GM13977 (cell line): Measurements from ENCODE around the gene RAPGEF5.

ENCODE experiments used
- DNase-seq: peaks from one replicate; pipeline ENCODE4 v3.0.0; 2012; ENCODE audit warnings: low spot score
- CTCF ChIP-seq: IDR thresholded peaks from 2 replicates; pipeline ENCODE4 v1.5.1; 2012; ENCODE audit warnings: mild to moderate bottlenecking, control low read depth; ENCODE audit not compliant: insufficient read depth; ENCODE audit errors: extremely low read depth, missing control alignments
- in situ Hi-C: fragments of 300-500 bp; cut with MboI; formaldehyde crosslinking; loops from one replicate; pipeline ENCODE4 v1.12.0; 2022; ENCODE audit warnings: low sequenced_read_pairs, low pct_unique_long_range_greater_than_20kb, mixed read lengths, inconsistent platforms; ENCODE audit not compliant: unreplicated experiment

Gene RAPGEF5

DNA sequence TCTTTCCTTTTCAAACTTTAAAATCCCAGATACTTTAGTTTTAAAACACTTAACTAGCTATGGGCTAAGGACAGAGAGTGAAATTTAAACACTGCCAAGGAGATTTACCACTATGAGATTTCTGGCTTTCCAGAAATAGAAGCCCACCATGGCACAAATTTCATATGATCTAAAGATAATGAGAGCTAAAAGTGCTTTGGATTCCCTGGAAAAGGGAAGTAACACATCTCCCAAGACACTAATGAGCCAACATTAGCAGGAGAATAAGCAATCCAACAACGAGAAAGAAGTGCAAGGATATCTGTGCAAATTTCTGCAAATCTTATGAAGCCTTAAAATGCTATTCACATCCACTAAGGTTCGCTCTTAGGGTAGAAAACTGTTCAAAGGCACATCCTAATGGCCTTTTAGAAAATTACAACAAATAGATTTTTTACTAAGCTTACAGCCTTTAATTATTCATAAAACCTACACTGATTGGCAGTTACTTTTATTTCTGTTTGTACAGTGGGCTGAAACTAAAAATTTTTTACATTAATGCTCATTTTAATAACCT, 100.3 kb downstream of the RAPGEF5 start:
- in situ Hi-C loops = no loop called here
- DNase-seq = no peak
- TF ChIP-seq CTCF = no peak

- in situ Hi-C loops = no loop called here
- no peak for TF ChIP-seq CTCF
- DNase-seq = no peak
These were observed 101.1 kb downstream of the RAPGEF5 start for GRCh38 chr7:22255834-22256233.

DNA sequence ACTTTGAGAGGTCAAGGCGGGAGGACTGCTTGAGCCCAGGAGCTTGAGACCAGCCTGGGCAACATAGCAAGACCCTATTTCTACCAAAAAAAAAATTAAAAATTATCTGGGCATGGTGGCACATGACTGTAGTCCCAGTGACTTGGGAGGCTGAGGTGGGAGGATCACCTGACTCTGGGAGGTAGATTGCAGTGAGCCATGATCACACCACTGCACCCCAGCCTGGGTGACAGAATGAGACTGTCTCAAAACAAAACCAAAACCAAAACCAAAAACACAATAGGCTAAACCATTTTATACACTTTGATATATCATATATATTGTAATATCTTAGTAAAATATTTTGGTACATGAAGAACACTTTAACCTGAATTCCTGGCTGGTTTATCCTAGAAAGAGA, 101.6 kb downstream of the RAPGEF5 start:
- in situ Hi-C loops = no loop called here
- TF ChIP-seq CTCF = no peak
- no peak for DNase-seq

DNA sequence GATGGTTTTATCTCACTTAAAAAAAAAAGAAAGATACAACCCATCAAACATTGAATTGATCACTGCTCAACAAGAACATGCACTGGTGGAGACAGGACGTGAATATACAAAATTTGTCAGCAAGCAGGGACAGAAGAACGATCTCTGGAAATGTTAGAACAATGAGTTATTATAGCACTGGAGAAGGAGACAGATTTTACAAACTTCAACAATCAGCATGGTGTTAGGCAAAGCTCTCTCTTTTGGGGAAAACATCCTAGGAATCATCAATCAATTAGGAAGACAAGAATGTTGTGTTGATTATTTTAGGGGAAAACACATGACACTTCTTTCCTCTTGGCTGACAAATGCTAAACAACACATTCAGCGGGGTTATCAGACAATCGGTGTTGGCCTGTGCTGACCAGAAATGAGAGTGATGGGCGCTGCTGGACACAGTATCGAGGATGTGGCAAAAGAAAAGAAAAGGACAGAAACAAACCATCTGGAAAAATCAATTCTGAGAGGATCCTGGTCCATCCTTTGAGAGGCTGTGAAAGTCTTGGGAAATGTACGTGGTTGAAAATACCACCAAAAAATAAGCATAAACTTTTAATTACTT, 103.9 kb downstream of the RAPGEF5 start:
- TF ChIP-seq CTCF = no peak
- in situ Hi-C loops = no loop called here
- no peak for DNase-seq

DNA sequence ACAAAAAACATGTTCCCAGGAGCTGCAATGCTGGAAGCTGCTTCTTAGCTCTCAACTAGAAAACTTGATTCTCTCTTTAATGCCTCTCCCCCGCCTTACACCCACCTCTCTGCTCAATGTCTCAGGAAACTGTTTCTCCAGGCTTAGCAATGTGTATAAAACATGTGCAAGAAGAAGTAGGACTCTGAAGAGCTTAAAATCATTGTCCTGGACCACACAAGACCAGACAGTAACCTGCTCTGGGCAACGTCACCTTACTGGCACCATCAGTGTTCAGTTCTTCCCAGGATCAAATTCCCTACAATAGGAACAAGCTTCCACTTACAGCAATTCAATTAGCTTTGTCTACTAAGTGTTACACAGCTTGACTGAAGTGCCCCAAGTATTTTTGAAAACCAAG, 104.9 kb downstream of the RAPGEF5 start:
- in situ Hi-C loops = no loop called here
- TF ChIP-seq CTCF = no peak
- no peak for DNase-seq

- no peak for DNase-seq
- in situ Hi-C loops = no loop called here
- TF ChIP-seq CTCF = no peak
These were observed 105.7 kb downstream of the RAPGEF5 start for GRCh38 chr7:22251281-22251680.

- in situ Hi-C loops = no loop called here
- DNase-seq = no peak
- TF ChIP-seq CTCF = no peak
These were observed 106.6 kb downstream of the RAPGEF5 start for GRCh38 chr7:22250390-22250789.
